GM12873 (cell line): ENCODE data around the gene ANKMY2.

Experiments
- TF ChIP-seq, protein P1 (sequence below): IDR thresholded peaks from 2 replicates; pipeline ENCODE4 v1.5.1; 2012; ENCODE audit warnings: low read depth, mild to moderate bottlenecking, moderate library complexity, low read length, control low read depth; ENCODE audit not compliant: insufficient read depth; ENCODE audit errors: missing control alignments

ANKMY2 gene

DNA sequence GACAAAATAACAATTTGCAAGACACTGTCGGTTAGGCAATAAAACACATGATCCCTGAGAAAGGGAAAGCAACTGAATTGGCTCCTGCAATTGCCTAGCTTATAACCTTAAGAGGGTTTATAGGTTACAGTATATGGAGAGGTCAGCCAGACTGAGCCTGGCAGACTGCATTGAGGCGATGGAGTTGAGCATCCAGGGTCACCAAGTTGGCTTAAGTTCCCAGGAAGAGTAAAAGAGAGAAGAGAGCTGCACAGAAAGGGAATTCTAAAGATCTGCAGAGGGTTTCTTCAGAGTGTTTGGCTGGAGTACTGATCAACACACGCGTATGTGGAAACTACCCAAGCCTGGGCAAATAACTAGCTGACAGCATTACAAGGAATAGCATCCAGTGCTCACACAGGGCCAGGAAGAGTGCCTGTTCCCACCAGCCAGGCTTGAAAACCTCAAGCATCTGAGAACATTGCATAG is 11.2 kb downstream of the ANKMY2 start:
- TF ChIP-seq, protein P1, sequence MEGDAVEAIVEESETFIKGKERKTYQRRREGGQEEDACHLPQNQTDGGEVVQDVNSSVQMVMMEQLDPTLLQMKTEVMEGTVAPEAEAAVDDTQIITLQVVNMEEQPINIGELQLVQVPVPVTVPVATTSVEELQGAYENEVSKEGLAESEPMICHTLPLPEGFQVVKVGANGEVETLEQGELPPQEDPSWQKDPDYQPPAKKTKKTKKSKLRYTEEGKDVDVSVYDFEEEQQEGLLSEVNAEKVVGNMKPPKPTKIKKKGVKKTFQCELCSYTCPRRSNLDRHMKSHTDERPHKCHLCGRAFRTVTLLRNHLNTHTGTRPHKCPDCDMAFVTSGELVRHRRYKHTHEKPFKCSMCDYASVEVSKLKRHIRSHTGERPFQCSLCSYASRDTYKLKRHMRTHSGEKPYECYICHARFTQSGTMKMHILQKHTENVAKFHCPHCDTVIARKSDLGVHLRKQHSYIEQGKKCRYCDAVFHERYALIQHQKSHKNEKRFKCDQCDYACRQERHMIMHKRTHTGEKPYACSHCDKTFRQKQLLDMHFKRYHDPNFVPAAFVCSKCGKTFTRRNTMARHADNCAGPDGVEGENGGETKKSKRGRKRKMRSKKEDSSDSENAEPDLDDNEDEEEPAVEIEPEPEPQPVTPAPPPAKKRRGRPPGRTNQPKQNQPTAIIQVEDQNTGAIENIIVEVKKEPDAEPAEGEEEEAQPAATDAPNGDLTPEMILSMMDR = no peak

DNA sequence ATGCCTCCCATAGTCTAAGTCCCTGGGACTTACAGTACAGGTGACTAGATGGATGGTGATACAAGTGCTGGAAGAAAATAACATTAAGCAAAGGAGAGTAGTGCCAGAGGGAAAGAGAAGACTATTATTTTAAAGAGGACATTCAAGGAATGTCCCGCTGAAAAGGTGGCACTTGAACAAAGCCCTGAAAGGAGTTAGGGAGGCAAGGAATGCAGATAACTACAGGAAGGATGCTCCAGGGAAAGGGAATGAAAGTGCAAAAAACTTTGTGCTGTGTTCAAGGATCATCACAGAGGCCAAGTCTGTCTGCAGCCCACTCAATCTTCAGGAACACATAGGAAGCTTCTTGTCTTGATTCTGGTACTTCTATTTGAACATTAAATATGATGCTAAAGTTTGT is 14.9 kb downstream of the ANKMY2 start:
- TF ChIP-seq, protein P1 = no peak

DNA sequence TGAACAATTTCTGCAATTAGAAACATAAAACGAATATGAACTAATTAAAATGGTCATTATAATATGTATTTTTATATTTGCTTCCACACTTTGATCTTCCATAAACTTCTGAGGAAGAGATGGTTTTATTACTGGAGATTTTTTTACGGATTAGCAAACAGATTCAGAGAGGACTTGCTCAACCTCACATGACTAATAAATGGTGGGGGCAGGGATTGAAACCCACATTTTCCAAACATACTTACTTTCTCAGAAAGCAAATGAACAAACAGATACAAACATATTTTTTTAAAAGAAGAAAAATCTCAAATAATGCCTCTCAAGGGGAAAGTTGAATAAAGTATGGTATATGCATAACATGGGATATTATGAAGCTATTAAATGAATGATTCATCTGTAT is 18.3 kb downstream of the ANKMY2 start:
- TF ChIP-seq, protein P1 = no peak

DNA sequence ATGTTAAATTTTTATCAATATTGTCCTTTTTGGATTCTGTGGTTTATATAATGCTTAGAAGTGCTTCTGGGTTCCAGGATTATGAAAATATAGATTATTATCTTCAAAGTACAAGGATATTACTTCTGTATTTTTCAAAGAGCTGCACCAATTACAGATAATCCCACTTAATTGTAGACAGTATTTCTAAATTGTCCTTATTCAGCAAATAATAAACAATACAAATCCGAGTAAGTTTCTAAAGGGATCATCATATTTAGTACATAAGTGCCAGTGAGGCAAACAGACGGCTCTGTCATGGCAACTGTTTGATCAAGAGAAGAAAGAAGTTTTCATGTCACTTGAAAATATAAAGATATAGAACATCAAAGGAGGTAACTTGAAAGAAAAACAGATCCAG is 19.2 kb downstream of the ANKMY2 start:
- TF ChIP-seq, protein P1 = no peak

DNA sequence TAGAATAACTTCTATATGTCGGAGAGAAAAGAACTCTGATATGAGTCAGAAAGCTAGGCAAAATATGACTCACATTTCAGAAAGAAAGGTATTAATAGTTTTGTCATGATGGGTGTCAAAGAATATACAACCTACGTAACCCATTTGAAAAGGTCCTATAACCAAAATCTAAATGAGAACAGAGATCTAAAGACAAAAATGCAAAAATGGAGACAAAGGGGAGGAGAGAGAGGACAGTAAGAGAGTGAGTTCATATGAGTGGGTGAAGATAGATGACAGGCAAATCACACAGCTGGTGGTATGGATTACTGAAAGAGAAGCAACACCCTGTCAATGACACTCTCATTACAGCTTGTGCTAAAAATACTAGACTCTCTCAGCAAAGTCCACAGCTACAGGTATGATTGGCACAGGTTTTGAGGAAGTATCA is 25.6 kb downstream of the ANKMY2 start:
- TF ChIP-seq, protein P1 = no peak

DNA sequence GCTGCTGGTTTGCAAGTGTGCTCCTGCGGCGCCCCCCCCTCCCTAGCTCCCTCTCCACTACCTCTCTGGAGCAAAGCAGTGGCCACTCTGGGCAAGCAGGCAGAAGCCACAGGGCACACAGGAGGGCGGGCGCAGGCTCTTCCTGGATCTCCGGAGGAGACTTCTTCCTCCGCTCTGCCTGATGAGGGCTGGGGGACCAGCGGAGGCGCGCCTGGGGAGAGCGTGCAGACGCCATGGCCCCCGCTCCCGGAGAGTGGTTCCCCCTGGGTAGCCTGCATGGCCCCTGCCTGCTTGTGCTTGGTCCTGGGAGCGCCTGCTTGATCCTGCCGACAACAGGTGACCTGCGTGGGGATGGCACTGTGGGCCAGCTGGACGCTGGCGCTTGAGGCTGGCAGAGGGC is 29.0 kb downstream of the ANKMY2 start:
- TF ChIP-seq, protein P1 = no peak

DNA sequence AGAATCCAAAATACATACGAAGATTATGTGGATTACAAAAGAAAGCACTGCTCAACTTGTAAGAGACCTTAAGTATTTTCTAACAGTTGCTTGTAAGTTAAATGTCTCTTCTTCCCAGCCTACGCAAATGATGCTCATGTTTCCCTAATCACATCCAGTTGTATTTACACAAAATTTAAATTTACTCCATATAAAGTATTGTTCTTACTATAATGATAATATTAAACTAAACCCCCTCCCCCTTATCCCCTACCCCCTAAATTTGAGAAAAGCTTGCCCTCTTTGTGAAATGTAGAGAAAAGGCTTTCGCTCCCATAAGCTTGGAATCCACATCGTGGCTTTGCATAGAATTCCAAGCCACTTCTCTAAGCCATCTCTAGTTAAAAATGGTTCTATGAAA is 29.4 kb downstream of the ANKMY2 start:
- TF ChIP-seq, protein P1 = no peak
